ENCODE results near the gene KCNC1.

The KCNC1 gene

DNA sequence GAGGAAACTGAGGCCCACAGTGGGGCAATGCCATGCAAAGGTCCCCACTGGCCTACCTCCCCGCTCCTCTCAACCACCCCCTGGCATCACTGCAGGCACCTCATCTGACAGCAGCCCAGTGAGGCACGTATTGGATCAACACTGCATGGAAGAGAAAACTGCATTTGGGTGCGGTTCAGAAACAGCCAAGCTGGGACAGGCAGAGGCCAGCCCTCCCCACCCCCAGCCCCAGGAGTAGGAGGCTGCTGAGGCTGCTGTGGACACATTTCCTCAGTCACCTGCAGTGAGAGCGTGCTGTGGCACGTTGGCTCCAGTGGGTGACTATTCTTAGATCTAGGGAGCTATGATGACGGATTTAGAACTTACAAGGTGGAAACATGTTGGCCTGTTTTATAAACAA is 63.7 kb downstream of the KCNC1 start:
- DNase-seq: no peak

DNA sequence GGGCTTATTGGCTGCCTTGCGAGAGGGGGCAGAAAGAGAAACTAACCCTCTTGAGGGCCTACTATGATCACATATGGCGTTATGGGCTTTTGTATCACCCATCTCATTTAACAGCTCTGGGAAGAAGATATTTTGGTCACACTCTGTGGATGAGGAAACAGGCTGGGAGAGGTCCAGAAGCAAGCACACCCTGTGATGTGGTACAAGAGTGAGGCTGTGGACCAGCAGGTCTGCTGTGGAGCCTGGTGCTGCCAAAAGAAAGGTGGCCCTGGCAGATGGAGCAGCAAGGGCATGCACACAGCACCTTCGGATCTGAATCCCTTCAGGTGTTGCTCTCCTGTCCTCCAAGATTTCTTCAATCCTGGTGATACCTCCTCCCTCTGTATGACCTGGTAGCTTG is 64.1 kb downstream of the KCNC1 start:
- DNase-seq: no peak

DNA sequence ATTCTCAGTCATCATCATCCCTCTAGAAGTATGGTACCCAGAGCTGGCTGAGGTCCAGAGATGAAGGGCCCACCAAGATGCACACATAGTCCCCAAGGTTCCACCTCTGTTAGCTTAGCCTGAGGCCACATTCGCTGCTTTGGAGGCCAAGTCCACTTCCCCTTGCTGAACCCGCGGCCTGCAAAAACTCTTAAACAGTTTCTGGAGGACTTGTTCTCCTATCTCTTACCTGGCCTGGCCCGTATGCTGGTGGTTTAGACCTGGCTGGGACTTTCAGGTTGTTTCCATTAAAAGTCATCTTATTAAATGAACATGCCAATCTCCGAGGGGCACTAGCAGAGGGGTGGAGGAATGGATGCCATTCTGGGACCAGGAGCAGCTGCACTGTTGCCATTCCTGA is 64.6 kb downstream of the KCNC1 start:
- no peak for DNase-seq

DNA sequence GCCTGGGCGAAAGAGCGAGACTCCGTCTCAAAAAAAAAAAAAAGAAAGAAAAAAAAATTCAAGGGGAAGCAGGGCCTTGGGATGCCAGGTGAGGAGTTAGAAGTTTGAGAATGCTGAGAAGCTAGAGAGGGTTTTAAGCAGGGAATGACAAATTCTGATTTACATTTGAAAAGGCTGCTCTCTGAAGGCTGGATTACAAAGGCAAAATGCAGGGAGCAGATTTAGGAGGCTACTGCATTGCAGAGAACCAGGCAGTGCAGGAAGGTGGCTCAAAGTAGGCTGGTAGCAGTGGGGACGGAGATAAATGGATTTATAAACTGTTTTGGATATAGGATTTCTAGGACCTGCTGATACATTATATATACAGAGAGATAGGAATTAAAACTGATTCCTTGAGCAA is 66.6 kb downstream of the KCNC1 start:
- DNase-seq: no peak

DNA sequence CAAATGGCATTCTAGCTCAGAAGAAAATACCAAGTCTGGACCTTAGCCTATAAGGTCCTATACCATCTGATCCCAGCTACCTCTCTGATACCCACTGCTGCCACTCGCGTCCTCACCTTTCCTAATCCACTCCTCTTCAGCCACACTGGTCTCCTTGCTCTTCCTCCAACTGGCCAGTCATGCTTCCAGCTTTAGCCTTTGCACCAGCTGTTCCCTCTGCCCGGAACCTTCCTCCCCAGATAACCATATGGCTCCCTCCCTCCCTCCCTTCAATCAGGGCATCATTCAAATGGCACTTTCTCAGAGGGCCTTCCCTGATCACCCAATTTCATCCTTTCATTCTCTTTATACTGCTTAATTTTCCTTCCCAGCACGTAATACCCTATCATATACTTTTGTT is 67.9 kb downstream of the KCNC1 start:
- no peak for DNase-seq

DNA sequence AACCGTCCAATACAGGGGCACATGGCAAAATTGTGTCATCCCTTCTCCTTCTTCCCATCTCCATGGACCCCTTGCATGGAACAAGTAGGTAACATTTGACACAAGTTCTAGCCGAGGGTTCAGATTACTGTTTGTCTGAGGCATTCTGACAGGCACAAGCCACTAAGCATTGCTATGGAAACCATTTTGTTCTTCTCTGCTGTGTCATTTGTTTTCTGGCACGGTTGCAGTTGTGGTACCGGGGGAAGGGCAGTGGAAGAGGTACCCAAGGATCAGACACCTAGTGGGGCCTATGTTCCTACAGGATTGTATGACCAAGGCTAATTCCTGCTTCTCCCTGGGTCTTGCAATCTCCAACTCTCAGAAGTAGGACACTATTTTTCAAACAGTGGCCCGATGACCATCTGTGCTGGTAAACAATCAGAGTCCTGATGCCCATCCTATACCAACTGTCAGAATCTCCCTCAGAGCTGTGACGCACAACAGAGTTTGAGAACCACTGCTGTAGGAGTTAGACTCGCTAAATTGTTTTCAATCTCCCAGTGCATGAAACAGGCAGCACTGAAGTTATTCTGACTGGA is 69.3 kb downstream of the KCNC1 start:
- peak; percentile 5 for DNase-seq

DNA sequence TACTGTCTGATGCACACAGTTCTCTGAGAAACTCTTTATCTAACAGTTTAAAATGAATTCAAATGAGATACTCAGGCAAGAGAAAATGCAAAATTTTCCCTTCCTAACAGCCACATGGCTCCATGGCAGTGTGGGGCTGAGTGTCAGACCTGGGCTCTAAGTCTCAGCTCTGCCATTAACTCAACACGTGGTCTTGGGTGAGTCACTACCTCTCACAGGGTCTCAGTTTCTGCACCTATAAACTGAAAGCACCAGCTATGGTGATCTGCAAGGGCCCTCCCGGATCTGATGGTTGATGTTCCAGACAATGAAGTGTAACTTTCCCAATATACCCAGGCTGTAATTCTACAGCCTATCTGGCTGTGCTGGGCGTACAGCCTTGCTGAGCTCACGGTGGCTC is 70.5 kb downstream of the KCNC1 start:
- no peak for DNase-seq

DNA sequence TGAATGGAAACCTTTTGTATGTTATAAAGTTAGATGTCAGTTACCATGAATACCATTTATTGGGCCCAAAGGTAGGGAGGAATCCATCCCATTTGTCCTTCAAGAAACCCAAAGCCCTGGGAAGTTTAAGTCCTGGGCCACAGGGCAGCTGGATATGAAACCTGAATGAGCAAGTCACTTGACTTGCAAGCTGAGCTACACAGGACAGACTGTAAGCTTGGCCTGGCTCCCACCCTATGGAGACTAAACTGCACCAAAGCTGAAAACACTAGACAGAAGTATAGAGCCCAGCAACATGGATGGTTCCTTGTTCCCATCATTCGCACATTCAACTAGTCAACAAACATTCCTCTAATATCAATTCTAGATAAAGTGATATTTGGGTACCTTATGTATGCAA is 71.3 kb downstream of the KCNC1 start:
- no peak for DNase-seq

DNA sequence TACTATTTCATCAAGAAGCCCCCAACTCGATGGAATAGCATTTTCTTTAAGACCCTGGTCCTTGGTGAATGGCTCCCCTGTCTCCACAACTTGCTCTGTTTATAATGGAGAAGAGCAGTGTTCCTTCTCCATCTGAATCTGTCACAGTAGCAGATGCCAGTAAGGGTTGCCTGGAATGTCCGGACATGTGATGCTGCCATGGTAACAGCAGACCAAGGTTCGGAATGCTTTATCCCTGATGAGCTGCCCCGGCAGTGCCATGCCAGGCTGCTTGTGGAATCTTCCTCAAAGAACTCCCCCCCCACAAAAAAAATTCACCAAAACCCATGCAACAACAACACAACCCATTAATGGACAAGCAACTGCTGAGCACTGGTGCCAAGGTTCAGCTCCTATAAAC is 72.5 kb downstream of the KCNC1 start:
- no peak for DNase-seq

DNA sequence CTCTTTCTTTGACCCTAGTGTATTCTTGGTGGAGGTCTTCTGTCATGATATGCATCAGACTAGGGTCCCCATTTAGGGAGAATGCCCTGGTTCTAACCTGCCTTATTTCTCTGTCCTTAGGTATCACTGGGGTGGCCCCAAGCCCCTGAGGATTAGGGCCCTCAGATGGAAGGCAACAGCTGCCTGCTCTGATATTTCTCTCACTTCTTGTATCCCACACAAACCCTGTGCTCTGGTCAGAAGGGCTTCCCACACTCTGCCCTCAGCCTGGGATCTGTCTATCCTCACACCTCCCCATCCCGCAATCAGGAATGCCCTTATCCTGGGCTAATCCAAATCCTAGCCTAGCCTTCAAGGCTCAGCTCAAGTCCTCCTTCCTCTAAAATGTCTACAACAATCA is 75.5 kb downstream of the KCNC1 start:
- no peak for DNase-seq

DNA sequence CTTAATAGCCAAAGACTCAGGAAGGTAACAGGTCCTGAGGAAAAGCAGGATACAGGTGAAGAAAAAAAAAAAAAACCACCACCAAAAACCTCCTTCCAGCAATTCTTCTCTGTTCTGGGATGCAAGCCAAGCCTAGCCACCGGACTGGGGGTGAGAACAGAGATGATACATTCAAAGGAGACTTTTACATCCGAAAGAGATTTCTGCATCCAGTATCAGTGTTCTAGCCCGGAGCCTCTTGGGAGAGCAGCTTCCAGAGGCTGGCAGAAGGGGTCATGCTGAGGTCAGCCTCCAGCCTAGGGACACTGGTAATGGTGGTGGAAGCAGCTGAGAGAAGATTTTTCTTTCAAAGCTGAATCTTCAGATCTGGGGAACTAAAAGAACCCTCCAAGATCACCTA is 76.2 kb downstream of the KCNC1 start:
- DNase-seq: no peak

DNA sequence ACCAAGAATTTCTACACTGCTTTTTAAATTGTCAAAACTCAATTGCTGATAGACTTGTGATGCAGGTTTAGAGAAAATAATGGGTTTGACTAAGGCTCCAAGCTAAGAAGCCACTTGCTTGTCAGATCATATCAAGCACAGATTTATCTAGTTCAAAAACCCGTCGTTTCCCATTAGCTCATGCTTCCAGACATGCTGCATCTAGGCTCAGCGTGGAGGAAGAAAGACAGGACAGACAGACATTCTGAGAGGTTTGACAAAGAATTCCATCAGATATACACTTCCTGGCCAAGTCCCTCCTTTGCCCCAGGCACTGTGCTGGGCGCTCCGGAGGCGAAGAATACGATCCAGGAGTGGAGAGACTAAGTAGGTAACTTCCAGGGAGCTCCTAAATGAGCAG is 76.8 kb downstream of the KCNC1 start:
- no peak for DNase-seq

DNA sequence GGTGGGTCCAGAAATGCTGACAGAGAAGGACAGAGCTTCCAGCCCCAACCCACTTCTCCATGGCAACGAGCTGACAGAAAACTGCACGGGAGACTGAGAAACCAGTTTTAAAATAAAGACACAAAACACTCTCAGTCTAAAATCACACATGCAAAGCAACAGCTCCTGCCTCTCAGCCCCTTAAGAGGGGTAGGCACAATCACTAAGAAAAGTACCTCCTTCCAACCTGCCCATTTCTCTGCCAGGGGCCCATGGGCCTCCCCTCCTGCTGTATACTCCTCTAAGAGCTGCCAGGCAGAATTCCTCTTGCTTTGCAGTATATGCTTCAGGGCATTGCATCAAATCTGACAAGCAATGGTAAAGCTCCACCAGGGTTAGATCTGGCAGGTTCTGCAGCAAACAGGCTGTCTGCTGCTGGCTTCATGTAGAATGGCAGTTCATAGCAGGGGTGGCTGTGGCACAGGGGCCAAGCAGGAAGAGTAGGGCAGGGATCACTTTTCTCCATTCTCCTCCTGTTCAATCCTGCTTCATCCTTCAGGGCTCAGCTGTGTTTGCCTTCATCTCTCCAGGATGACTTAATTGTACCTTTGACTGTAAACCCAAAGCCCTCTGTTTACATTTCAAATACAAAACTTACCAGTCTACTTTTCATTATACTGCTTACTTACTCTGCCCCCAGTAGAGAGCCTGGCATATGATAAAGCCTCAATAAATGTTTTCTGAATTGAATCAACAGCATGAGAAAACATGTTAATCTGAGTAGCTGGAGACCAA is 77.7 kb downstream of the KCNC1 start:
- peak; percentile 29 for DNase-seq

DNA sequence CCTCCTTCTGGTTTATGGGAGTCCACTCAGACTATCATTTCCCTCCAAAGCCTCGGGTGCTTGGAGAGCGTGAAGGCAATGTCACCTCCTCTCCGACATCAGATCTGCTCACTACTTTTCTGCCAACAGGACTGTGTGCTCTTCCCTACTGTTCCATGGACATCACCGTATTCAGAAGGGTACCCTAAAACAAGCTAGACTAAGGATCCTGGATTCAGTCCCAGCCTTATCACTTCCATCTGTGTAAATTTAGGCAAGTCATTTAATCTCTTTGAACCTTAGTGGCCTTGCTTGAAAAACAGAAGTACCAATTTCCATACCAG is 78.2 kb downstream of the KCNC1 start:
- peak; percentile 29 for DNase-seq

DNA sequence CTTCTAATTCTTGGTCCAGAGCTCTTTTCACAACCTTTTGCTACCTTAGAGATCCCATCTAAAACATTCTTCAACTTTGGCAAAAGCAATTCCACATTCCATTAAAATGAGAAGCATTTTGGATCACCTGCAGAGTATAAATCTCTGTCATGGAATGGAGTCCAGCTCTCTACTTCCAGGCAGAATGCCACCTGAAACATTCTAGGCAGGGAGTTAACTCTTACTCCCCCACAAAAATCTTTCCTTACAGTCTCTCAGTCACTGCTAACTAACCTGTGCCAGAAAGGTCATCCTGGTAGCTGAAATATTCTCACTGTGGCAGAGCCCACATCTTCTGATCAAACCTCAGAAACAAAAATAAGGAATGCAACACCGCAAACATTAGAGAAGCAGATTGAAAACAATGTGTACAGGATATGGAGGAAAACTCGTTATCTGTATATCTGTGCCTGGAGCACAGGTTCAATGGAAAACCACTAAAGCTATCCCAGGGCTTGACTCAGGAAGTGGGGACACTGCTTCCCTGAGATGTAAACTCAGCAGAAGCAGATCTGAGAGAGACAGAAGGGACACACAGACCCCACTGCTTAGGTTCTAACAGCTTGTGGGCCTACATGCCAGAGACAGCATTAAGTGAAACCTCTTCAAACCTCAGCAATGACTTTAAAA is 78.9 kb downstream of the KCNC1 start:
- no peak for DNase-seq

DNA sequence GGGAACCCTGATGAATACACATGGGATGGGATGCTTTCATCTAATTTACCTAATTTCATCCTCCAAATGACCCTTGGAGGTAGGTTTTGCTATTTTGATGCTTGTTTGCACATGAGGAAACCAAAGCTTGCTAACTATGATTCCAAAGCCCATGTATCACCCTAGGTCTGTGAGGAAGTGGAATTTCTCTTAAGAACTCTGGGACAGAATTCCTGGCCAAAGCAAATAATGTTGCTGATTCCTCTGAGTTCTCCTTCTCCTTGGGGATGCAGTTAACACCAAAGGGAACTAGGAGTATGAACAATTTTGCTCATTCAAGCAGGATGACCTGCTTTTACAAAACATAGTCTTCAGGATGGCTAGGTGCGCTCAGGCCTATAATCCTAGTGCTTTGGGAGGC is 80.0 kb downstream of the KCNC1 start:
- DNase-seq: no peak

DNA sequence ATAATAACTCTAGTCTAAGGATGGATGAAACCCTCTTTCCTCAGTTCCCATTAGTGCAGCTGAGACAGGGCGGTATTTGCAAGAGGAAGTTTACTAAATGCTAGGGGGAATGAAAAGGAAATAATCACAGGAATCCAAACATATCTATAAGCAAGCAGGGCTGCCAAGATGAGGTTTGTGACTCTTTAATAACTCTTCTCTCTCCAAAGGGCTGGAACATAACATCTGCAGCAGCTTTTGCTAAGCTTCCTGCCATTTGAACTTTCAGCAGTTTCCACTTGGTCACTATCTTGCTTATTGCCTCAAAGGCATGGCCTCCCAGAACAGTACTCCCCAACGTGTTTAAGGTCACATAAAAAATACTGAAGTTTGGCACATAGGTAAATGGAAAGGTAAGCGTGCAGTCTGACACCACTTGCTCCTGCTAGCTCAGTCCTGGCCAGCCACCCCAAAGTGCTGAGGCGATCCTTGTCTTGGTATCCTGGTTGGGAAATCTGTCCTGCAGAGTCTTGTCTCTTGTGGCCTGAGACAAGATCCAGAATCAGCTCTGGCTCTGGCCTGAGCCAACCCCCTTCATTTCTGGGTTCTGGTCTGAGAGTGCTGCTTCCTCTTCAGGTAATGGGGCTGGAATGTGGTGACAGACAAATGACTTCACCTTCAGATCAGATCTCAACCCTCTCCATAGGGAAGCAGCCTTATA is 81.8 kb downstream of the KCNC1 start:
- DNase-seq: no peak

DNA sequence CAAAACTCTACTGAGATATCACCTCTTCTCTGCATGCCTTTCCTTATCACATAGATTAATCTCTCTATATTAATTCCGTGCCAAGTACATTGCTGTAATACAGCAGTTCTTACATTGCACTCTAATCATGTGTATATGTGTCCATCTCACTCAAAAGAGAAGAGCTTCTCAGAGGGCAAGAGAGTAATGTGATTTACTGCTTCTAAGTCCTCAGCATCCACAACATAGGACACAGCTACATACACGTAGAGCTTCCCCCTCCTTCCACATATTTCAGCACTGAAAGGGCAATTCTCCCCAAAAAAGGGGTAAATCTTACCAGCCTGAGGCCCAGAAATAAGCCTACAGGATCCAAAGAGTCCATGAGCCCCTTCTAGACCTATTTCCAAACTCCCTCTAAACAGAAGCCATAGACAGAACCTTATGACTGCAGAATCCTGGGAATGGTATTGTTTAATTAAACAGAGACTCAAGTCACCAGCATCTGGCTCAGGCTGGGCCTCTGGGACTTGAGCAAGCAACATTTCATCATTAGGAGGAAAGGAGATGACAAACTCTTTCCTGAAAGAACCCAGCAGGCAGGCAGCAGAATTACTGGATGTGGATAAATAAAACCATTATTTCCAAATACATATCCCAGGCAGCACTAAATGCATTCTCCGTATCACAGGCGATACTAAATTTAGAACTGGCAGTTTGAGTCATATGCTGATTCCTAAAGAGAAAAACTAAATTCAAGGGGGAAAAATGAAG is 87.2 kb downstream of the KCNC1 start:
- DNase-seq: no peak

DNA sequence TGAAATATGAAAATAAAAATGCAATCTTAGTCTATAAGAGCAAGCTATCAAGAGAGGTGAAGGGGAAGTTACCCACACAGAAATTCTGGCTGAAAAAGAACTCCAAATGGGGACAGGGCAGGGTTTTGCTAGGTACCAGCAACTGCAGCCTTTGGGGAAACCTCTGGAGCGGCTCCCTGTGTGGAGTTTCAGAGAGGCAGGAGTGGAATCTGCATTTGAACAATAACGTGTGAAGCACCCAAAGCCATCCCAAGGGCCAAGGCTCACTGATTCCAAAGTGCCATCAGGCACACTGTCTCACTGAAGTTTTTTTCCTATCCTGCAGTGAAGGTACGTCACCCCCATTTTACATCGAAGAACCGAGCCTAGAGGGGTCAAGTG is 87.8 kb downstream of the KCNC1 start:
- DNase-seq: no peak

DNA sequence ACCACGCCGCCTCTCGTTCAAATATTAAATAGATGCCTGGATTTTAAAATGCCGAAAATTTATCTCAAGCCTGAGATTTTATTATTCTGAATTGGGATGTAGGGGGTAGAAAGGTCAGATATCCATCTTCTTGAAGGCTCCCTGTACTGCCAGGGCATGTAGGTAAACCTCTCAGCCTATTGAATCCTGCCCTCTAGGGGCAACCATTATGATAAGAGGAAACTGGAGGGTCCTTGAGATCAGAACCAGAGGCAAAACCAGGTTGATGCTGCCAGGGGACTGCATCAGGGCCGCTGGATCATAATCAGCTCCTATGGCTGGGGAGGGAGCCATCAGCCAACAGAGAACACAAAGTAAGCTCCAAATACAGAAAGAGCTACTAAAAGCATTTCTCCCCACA is 92.4 kb downstream of the KCNC1 start:
- peak; percentile 34 for DNase-seq

DNA sequence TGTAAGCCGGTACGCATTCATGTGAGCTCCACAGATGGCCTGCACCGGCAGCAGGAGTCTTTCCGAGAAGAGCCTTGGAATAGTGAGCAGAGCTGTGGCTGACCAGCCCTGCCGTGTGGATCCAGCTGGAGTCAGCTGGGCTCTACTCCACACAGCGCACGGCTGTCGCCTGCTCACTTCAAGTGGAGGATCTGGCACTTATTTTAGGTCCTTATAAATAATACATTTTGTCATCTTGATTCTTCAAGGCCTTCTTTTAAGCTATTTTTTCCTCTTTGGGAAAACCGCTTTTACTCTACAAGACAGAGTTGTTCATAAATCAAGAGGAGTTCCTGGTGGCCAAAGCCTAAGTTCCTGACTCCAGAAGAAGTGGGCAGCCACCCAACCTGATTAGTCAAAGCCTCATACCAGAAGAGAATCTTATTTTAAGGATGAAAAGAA is 93.8 kb downstream of the KCNC1 start:
- no peak for DNase-seq

DNA sequence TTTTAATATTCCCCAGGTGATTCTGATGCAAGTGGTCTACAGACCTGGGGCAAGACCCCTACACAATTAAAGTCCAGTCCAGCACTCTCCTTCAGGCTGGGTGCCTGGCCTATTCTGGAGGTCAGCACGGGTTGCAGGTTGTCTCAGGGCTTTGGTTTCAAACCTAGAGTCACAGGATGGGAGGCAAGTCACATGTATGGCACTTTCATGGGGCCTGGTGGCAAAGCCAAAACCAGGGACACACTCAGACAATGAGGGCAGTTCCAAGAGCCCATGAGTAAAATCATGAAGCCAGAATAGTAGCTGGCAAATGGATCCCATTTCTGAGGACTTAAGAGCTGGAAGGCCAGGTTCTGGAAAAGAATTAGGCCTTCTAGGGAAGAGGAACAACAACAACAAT is 96.6 kb downstream of the KCNC1 start:
- DNase-seq: no peak

DNA sequence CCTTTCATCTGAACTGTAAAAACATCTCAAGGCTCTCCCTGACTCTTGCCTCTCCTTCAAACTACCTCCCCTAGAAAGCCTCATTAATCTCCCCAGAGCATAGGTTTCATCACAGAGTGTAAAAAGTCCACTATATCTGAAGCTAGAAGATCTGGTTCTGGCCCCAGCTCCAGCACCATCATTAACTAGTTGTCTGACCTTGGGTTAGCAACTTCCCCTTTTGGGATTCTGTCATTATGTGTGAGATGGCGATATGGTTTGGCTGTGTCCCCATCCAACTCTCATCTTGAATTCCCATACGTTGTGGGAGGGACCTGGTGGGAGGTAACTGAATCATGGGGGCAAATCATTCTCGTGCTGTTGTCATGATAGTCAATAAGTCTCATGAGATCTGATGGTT is 97.3 kb downstream of the KCNC1 start:
- no peak for DNase-seq

Data from NCI-H1092 (cell line).